Activated CD4-positive, alpha-beta memory T cell treated with anti-CD3 and anti-CD28 coated beads, Interleukin-2, amount 10 ng/mL, durations not matched to agents 7 days and 5 days (primary cell): ENCODE results near the gene CTSZ. TPM values are rescaled to one million over a fixed set of nuclear protein-coding genes. Genes with fewer than 3 reads are reported as not detected.
A peak's percentile ranks its signal among the peaks of the same experiment; 100 is the strongest.

Experiments used
- CTCF ChIA-PET: fragments of 350-600 bp; sonication (Branson Sonifier 250); formaldehyde crosslinking; loops from one replicate; lab custom pipeline; 2021; ENCODE audit warnings: antibody characterized with exemption, inconsistent platforms; lab: Charles Lee
- POLR2A ChIA-PET: fragments of 350-600 bp; sonication (Branson Sonifier 250); formaldehyde crosslinking; loops from one replicate; lab custom pipeline; 2021; ENCODE audit warnings: antibody characterized with exemption; lab: Charles Lee
- DNase-seq: peaks from one replicate; pipeline ENCODE4 v3.0.0-alpha.2; 2020
- H3K27ac Mint-ChIP-seq: one replicate; pipeline ENCODE4 v1.8.0; 2021; ENCODE audit warnings: mild to moderate bottlenecking, mixed read lengths
- H3K27me3 Mint-ChIP-seq: one replicate; pipeline ENCODE4 v1.8.0; 2021; ENCODE audit warnings: mixed read lengths
- H3K36me3 Mint-ChIP-seq: one replicate; pipeline ENCODE4 v1.8.0; 2021; ENCODE audit warnings: low read depth, mixed read lengths
- H3K4me1 Mint-ChIP-seq: one replicate; pipeline ENCODE4 v1.8.0; 2021; ENCODE audit warnings: mixed read lengths
- H3K4me3 Mint-ChIP-seq: one replicate; pipeline ENCODE4 v1.8.0; 2021; ENCODE audit warnings: mild to moderate bottlenecking, mixed read lengths
- H3K9me3 Mint-ChIP-seq: one replicate; pipeline ENCODE4 v1.8.0; 2021; ENCODE audit warnings: mixed read lengths
- total RNA-seq, 2 experiments: library from RNA; stranded (reverse); gene quantifications; one replicate each; pipeline ENCODE4 v1.2.3, GENCODE V29; 2021

Gene CTSZ
- total RNA-seq, 2 experiments from 2014 or later: 45.0 to 49.0 TPM

DNA sequence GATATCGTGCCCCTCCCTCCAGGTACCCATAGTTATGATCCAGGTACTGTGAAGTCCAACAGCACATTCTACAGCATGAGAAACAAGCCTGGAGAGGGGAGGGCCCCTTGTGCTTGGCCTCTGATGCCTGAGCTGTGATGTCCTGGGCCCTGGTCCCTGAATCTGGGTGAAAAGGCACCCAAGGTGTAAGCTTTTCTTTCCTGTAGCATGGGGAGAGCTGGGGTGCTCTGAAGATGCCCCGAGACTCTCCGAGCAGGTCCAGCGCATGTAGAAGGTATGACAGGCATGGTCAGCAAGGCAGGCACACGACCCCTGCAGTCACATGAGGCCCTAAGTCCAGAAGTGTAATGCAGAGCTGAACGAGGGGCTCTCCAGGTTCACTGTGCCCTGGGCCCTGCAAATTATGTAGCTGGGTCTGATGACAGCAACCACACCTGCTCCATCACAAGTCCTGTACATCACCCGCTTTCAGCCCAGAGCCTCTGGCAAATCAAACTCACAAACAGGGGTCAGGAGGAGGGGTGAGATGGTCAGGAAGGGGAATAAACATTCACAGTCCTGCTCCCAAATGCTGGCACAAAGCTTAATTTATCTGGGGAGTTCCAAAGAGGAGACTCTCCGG is 1.8 kb upstream of the CTSZ start:
- H3K27ac Mint-ChIP-seq: no peak overlapping the region
- CTCF ChIA-PET: interaction anchor here (0.9 to 1.5 kb wide), 2 partner anchors 35 to 41 kb away, joined by 3 read pairs; no protein-coding TSS in a partner anchor
- H3K27me3 Mint-ChIP-seq: no peaks in the 10 kb centered on the region
- no peaks in the 10 kb centered on the region for H3K9me3 Mint-ChIP-seq
- H3K36me3 Mint-ChIP-seq: peaks cover 5% of the 10 kb centered on the region
- peak overlapping the region; percentile 70 for H3K4me3 Mint-ChIP-seq
- POLR2A ChIA-PET: interaction anchor here (0.6 to 2.0 kb wide), 5 partner anchors 9 to 120 kb away, joined by 3 to 17 read pairs (median 4); partner anchors contain the start of gene ATP5F1E
- peaks cover 59% of the 10 kb centered on the region for H3K4me1 Mint-ChIP-seq
- DNase-seq: no peak

DNA sequence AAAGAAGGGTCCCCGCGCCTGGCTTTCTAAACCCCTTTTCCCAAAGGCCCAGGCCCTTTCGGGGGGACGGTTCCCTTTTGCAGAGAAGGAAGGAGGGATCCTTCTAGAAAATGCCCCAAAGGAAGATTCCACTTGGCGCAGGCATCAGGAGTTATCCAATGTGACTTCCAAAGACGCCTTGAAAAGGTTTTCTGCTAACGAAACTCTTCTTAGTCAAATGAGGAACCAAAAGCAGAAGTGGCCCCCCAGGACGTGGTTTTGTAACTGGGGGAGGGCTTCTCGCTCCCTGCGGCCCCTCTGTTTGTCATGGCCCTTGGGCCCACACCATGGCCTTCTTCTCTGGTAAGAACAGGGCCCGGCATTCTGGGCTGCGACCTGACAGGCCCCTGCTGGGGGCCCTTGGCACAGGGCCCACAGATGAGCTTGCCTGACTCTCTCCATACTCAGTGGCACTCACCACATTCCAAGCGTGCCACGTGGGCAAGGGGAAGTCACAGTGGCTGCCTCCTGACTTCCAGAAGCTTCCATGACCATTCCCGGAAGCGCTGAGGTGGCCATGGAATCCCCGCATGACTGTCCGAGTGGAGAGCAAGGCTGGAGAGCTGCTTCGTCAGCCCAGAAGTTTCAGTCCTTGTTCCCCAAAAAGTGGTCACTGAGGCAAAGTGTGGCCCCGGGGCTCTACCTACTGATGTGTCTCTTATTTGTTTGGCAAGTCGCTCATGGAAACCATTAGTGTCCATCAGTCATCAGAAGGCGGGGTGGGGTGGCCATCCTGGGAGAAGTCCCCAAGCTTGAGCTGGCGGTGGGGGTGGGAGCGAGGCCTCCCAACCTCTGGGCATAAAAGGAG is 834 bp upstream of the CTSZ start:
- POLR2A ChIA-PET: interaction anchor here (0.6 to 2.0 kb wide), 4 partner anchors 24 to 119 kb away, joined by 3 to 17 read pairs (median 4); partner anchors contain the start of gene ATP5F1E
- DNase-seq: no peak
- CTCF ChIA-PET: interaction anchor here (1.5 kb wide), 1 partner anchor 36 kb away, joined by 3 read pairs; no protein-coding TSS in a partner anchor
- Mint-ChIP-seq H3K4me1 (peaks cover 60% of the 10 kb centered on the region), H3K4me3 (peak overlapping the region; percentile 70), H3K27me3 (no peaks in the 10 kb centered on the region), H3K36me3 (peaks cover 7% of the 10 kb centered on the region), H3K27ac (peak overlapping the region; percentile 47), H3K9me3 (no peaks in the 10 kb centered on the region)

DNA sequence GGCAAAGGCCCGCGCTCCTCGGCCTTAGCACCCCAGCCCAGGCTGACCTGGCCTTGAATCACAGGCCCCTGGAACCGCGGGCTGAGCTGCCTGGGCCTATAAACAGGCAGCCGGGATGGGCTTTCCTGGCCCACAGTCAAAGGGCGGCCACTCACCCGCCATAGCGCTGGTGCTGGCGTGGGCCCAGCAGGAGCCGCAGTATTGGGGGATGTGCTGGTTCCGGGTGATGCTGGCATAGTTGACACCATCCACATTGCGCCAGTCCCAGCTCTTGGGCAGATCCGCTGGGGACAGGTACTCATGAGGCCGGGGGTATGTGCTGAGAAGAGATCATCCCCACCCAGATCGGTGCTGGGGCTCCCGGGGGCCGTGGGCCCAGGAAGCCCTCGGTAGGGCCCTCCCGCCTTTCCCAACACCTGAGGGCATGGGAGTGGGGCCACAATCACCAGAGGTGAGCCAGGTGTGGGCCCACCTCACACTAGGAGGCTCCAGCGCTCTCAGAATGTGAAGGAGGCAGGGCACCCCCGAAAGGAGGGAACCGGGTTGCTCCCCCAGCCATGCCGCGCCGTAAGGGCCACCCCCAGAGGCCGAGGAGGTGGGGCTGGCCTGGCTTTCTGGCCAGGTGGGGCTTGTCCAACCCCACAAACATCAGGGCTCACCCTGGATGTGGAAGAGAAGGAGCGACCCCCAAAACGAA is 739 bp downstream of the CTSZ start:
- Mint-ChIP-seq H3K27ac (peak overlapping the region; percentile 59), H3K9me3 (no peaks in the 10 kb centered on the region), H3K4me3 (peak overlapping the region; percentile 78), H3K36me3 (peaks cover 19% of the 10 kb centered on the region), H3K4me1 (peaks cover 52% of the 10 kb centered on the region), H3K27me3 (no peaks in the 10 kb centered on the region)
- ChIA-PET CTCF (no interaction called here), POLR2A (interaction anchor here (0.6 to 2.1 kb wide), 4 partner anchors 10 to 355 kb away, joined by 3 to 23 read pairs (median 5); partner anchors contain the start of genes ATP5F1E and STX16)
- no peak for DNase-seq

DNA sequence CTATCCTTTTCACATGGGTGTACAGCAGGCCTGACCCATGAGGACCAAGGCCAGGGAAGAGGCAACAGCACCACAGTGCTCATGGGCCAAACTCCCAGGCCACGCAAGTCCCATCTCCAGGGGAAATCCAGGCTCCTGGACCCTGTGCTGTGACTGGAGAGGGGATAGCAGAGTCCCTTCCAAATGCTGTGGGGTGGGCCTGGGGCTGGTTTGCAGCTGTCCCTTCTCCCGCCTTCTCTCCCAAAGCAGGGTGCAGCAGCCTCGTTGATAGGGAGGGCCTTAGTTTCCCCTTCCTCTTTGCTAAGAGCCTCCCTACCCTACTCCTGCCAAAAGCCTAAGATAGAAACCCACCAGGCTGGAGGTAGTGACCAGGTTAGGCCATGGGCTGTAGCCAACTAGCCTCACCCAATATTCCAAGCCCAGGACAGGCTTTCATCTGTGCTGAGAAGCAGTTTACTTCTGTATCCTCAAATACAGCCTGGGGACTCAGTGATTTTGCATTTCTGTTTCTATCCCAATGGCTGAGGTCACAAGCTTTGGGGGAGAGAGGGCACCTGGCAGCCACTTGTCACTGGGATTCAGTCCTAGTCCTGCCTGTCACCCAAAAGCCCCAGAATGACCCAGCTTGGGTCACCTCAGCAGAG is 1.4 kb downstream of the CTSZ start:
- Mint-ChIP-seq H3K4me1 (peaks cover 46% of the 10 kb centered on the region), H3K9me3 (no peaks in the 10 kb centered on the region), H3K4me3 (peak overlapping the region; percentile 78), H3K36me3 (peaks cover 20% of the 10 kb centered on the region), H3K27ac (peak overlapping the region; percentile 88), H3K27me3 (no peaks in the 10 kb centered on the region)
- CTCF ChIA-PET: no interaction called here
- POLR2A ChIA-PET: interaction anchor here (0.6 to 2.1 kb wide), 5 partner anchors 11 to 354 kb away, joined by 3 to 23 read pairs (median 6); partner anchors contain the start of genes ATP5F1E and STX16
- no peak for DNase-seq

DNA sequence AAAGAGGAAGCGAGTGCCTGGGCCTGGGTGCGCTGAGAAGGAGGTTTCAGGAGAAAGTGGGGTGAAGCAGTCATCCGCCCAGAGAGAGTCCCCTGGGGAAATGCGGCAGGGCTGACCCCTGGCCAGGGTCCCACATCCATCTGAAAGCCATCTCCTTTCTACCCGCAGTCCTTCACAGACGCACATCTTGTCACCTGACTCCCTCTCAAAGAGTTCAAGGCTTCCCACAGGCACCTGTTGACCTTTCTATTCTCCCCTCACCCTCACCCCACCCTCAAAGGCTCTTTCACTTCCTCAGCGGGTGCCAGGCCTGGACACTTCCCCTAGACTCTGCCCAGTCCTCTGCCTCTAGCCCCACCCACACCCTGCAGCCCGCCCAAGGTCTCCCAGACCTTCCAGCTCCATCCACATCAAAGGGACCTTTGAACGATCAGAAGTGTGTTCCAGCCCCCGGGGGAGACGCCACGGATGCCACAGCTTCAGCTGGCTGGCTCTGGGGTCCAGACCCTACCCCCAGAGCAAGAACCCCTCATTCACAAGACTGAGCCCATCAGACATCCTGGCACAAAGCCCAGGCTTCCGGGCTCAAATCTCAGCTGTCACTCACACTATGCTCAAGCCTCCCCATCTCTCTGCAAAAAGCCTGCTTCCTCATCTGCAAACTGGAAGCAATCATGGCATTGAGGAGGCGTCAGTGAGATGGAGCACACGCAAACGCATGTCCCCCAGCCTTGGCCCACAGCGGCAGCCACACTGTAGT is 2.1 kb downstream of the CTSZ start:
- POLR2A ChIA-PET: interaction anchor here (1.1 to 2.1 kb wide), 4 partner anchors 10 to 354 kb away, joined by 4 to 23 read pairs (median 6); partner anchors contain the start of genes ATP5F1E and STX16

DNA sequence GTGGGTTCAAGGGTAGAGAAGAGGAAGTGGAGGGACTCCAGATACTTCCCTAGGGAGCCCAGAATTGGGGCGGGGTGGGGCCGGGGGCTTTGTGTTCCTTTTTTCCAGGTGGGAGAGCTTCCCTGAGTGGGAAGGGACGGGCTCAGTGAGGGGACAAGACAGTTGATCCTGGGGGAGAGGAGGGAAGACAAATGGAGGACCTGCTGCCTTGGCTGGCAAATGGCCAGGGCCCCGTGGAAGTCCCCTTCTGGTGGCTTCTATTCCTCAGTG is 2.6 kb downstream of the CTSZ start:
- ChIA-PET POLR2A (interaction anchor here (0.8 to 2.1 kb wide), 3 partner anchors 10 to 28 kb away, joined by 3 to 23 read pairs (median 7); partner anchors contain the start of gene ATP5F1E), CTCF (no interaction called here)
- peak overlapping the region; percentile 88 for H3K27ac Mint-ChIP-seq
- peak; percentile 35 for DNase-seq
- no peaks in the 10 kb centered on the region for H3K27me3 Mint-ChIP-seq
- no peaks in the 10 kb centered on the region for H3K9me3 Mint-ChIP-seq
- H3K4me3 Mint-ChIP-seq: peak overlapping the region; percentile 78
- peaks cover 24% of the 10 kb centered on the region for H3K36me3 Mint-ChIP-seq
- peaks cover 41% of the 10 kb centered on the region for H3K4me1 Mint-ChIP-seq

More for the DNA sequence above, 2.1 kb downstream of the CTSZ start:
- DNase-seq: peak; percentile 51
- Mint-ChIP-seq H3K4me1 (peaks cover 43% of the 10 kb centered on the region), H3K27me3 (no peaks in the 10 kb centered on the region), H3K4me3 (peak overlapping the region; percentile 78), H3K36me3 (peaks cover 23% of the 10 kb centered on the region), H3K9me3 (no peaks in the 10 kb centered on the region), H3K27ac (peak overlapping the region; percentile 88)
- CTCF ChIA-PET: no interaction called here

DNA sequence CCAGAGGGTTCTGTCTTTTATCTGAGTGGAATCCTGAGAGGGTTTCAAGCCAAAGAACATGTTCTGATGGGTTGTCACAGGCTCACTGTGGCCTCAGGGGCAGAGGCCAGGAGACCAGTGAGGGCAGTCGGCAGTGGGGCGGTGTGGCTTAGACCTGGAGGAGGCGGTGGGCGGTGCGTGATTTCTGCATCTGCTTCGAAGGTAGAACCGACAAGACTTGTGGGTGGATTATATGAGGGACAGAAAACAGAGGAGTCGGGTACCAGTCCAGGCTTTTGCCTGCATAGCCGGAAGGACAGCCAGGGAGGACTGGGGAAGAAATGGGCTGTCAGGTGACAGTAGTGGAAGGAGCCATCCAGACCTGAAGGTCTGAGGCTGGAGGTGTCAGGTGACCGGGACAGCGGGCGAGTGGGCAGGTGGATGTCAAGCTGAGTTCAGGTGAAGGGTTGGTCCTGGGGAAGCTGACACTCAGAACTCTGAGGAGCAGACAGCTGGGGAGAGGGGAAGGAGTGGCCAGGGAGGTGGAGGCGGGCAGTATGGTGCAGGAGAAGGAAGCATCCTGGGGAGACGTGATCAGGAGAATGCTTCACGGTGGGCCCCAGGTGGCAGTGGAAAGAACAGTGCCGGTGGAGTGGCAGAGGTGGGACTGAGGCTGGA is 3.1 kb downstream of the CTSZ start:
- Mint-ChIP-seq H3K36me3 (peaks cover 26% of the 10 kb centered on the region), H3K27ac (peak overlapping the region; percentile 88), H3K27me3 (no peaks in the 10 kb centered on the region), H3K4me3 (peak overlapping the region; percentile 36), H3K9me3 (no peaks in the 10 kb centered on the region), H3K4me1 (peaks cover 41% of the 10 kb centered on the region)
- ChIA-PET CTCF (no interaction called here), POLR2A (interaction anchor here (0.8 to 2.0 kb wide), 2 partner anchors 9 to 21 kb away, joined by 3 to 7 read pairs; no protein-coding TSS in a partner anchor)
- no peak for DNase-seq

DNA sequence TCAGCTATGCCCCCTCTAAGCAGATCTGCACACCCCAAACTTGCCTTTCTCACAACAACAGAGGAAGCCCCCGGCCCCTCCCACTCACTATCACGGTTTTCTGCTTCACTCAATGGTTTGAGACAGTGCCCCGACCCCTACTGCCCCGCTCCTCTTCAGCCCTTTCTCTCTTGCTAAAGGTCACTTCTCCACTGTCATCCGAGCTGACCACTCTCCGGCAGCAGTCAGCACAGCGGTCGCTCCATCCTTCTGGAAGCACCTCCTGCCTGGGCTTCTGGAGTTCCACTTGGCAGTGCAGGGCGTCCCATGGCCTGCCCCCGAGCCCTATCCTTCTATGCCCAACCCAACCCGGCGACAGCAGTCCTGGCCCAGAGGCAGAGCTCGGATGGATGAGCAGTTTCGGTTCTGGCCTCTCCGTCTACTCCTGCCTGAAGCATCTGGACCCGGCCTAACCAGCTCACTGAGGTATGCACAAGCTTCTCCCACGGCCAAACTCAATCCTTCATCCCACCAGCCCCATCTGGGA is 4.1 kb downstream of the CTSZ start:
- H3K4me3 Mint-ChIP-seq: no peak overlapping the region
- no peak for DNase-seq
- CTCF ChIA-PET: no interaction called here
- peaks cover 41% of the 10 kb centered on the region for H3K4me1 Mint-ChIP-seq
- H3K27ac Mint-ChIP-seq: no peak overlapping the region
- no peaks in the 10 kb centered on the region for H3K27me3 Mint-ChIP-seq
- no peaks in the 10 kb centered on the region for H3K9me3 Mint-ChIP-seq
- POLR2A ChIA-PET: interaction anchor here (0.8 kb wide), 1 partner anchor 29 kb away, joined by 3 read pairs; the partner anchor contains the start of gene ATP5F1E
- peaks cover 32% of the 10 kb centered on the region for H3K36me3 Mint-ChIP-seq

DNA sequence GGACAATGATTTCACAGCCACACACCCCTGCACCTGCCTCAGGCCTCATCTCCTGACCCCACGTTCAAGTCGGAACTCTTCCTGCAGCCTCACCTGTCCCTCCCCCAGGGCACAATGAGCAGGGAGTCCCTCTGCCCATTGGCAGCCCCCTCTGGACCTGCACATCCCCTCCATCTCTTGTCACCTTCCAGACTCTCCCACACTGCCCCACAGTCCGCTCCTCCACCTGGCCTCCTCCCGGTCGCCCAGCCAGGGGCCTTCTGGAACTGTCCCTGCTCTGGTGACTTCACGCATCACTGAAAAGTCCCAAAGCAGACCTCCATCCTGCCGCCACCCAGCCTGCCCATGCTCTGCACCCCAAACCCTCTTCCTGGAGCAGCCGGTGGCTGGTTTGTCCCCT is 4.7 kb downstream of the CTSZ start:
- Mint-ChIP-seq H3K4me3 (no peak overlapping the region), H3K27ac (no peak overlapping the region), H3K27me3 (no peaks in the 10 kb centered on the region), H3K9me3 (no peaks in the 10 kb centered on the region), H3K36me3 (peaks cover 37% of the 10 kb centered on the region), H3K4me1 (peaks cover 40% of the 10 kb centered on the region)
- CTCF ChIA-PET: no interaction called here
- POLR2A ChIA-PET: interaction anchor here (0.8 kb wide), 1 partner anchor 30 kb away, joined by 3 read pairs; the partner anchor contains the start of gene ATP5F1E
- no peak for DNase-seq

DNA sequence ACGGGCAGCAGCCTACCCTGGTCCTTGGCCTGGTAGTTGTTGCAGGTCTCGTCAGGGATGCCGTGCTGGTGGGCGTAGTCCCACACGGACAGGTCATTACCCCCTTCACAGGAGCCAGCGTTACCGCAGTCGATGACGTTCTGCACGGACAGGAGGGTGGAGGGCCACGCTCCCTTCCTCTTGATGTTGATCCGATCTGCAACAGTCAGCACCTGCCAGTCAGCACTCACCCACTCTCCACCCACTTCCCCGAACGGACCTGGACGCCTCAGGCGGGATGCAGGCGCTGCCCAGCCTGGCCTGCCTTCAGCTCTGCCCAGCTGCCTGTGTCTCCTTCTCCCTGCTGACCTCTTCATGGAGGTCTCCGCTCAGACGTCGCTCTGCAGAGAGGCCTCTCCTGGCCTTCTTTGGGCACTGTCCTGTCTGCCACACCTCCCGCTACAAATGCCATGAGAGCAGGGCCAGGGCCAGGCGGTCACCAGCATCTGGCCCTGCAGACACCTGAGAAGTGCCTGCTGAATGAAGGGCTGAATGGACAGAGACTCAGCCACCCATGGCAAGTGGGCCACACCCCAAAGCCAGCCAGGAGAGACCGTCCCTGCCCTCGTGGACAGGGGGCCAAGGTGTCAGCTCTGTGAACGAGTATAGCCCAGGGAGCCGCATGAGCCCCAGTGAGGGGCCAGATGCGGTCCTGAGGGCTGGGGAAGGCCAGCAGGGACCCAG is 5.4 kb downstream of the CTSZ start:
- Mint-ChIP-seq H3K27ac (no peak overlapping the region), H3K4me1 (peaks cover 40% of the 10 kb centered on the region), H3K4me3 (no peak overlapping the region), H3K36me3 (peaks cover 44% of the 10 kb centered on the region), H3K9me3 (no peaks in the 10 kb centered on the region), H3K27me3 (no peaks in the 10 kb centered on the region)
- POLR2A ChIA-PET: no interaction called here
- CTCF ChIA-PET: interaction anchor here (0.5 kb wide), 1 partner anchor 1574 kb away, joined by 3 read pairs; no protein-coding TSS in a partner anchor
- DNase-seq: no peak
